ENCODE results near the gene GPR108. TPM values are rescaled to one million over a fixed set of nuclear protein-coding genes. Genes with fewer than 3 reads are reported as not detected.

Gene GPR108
- total RNA-seq, 1 experiment from 2014 or later: 43.0 TPM

DNA sequence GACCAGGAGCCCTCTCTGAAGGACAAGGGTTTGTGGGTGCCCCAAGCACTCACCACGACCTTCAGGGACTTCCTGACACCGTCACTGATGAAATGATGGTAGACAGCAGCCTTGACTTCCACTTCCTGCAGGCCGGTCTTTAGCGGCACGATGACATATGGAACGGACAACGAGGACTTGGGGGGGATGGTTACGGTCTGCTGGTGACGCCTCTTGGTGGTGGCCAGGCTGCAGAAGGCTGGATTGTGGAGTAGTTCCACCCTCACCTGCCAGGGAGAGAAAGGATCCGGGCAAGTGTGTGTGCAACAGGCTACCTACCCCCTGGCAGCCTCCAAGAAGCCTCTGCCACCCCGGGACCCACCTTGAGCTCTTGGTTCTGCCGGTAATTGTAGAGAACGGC is 40.1 kb downstream of the GPR108 start:
- H3K27me3 ChIP-seq (ENCODE audit: control insufficient read depth, insufficient read depth, low read length): no peaks in the 10 kb centered on the region
- TF ChIP-seq, protein P1, sequence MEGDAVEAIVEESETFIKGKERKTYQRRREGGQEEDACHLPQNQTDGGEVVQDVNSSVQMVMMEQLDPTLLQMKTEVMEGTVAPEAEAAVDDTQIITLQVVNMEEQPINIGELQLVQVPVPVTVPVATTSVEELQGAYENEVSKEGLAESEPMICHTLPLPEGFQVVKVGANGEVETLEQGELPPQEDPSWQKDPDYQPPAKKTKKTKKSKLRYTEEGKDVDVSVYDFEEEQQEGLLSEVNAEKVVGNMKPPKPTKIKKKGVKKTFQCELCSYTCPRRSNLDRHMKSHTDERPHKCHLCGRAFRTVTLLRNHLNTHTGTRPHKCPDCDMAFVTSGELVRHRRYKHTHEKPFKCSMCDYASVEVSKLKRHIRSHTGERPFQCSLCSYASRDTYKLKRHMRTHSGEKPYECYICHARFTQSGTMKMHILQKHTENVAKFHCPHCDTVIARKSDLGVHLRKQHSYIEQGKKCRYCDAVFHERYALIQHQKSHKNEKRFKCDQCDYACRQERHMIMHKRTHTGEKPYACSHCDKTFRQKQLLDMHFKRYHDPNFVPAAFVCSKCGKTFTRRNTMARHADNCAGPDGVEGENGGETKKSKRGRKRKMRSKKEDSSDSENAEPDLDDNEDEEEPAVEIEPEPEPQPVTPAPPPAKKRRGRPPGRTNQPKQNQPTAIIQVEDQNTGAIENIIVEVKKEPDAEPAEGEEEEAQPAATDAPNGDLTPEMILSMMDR (IDR thresholded peaks at IDR 0.05): no peak
- TF ChIP-seq POLR2AphosphoS5 (IDR thresholded peaks at IDR 0.05; ENCODE audit: low read depth, low read length) (no peak), TCF7L2 (IDR thresholded peaks at IDR 0.05; ENCODE audit: low read depth, low read length) (no peak), SIN3A (IDR thresholded peaks at IDR 0.05; ENCODE audit: borderline replicate concordance, insufficient read depth, low read depth, low read length) (no peak)
- TF ChIP-seq, protein P2, sequence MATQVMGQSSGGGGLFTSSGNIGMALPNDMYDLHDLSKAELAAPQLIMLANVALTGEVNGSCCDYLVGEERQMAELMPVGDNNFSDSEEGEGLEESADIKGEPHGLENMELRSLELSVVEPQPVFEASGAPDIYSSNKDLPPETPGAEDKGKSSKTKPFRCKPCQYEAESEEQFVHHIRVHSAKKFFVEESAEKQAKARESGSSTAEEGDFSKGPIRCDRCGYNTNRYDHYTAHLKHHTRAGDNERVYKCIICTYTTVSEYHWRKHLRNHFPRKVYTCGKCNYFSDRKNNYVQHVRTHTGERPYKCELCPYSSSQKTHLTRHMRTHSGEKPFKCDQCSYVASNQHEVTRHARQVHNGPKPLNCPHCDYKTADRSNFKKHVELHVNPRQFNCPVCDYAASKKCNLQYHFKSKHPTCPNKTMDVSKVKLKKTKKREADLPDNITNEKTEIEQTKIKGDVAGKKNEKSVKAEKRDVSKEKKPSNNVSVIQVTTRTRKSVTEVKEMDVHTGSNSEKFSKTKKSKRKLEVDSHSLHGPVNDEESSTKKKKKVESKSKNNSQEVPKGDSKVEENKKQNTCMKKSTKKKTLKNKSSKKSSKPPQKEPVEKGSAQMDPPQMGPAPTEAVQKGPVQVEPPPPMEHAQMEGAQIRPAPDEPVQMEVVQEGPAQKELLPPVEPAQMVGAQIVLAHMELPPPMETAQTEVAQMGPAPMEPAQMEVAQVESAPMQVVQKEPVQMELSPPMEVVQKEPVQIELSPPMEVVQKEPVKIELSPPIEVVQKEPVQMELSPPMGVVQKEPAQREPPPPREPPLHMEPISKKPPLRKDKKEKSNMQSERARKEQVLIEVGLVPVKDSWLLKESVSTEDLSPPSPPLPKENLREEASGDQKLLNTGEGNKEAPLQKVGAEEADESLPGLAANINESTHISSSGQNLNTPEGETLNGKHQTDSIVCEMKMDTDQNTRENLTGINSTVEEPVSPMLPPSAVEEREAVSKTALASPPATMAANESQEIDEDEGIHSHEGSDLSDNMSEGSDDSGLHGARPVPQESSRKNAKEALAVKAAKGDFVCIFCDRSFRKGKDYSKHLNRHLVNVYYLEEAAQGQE (IDR thresholded peaks at IDR 0.05; ENCODE audit: insufficient read depth in 1 of 2, low read depth in 2 of 2, low read length in 1 of 2): no peak
- intact Hi-C loops (cut with micrococcal nuclease; ENCODE audit: unreplicated experiment): no loop called here
- no TSS peak for BruUV-seq (replicated peaks)
- H3K4me1 ChIP-seq (ENCODE audit: control insufficient read depth, insufficient read depth, low read length): no peaks in the 10 kb centered on the region
- H3K4me3 ChIP-seq (ENCODE audit: low read depth in 2 of 2, low read length in 2 of 2): no peak overlapping the region
- no peak overlapping the region for H3K27ac ChIP-seq (ENCODE audit: low read length)
- H3K9me3 ChIP-seq (ENCODE audit: control insufficient read depth, insufficient read depth, low read depth, low read length): no peaks in the 10 kb centered on the region
- H3K36me3 ChIP-seq (ENCODE audit: control insufficient read depth, insufficient read depth, low read length): no peaks in the 10 kb centered on the region
- in situ Hi-C loops (cut with HindIII; ENCODE audit: low pct_unique_long_range_greater_than_20kb, low sequenced_read_pairs): no loop called here
- POLR2A ChIA-PET: interaction anchor here (0.6 kb wide), 1 partner anchor 660 kb away, joined by 6 read pairs; no protein-coding TSS in a partner anchor
- CTCF ChIA-PET: no interaction called here
- ATAC-seq: no peak
- DNase-seq (ENCODE audit: low read depth, low spot score): no peak

DNA sequence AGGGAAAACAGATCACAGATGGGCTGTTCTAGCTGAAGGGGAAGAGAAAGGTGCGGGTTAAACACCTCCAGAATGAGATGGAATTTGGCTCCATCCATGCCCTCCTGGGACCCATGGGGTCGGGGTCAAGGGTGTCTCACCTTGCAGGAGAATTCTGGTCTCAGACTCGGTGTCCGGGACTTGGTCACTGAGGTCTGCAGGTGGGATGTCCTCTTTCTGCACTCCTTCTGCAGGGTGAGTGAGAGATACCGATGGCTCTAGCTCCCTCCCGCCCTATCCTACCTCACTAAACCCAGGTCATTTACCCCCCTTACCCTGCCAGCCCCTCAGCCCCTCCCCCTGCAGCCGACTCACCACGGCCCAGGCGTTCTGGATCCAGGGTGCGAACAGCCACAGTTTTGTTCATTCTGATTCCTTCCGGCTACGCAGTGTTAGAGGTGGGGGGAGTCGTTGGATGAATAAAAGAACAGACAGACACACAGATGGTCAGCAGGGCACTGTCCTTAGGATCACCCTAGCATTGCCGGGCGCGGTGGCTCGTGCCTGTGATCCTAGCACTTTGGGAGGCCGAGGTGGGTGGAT is 41.0 kb downstream of the GPR108 start:
- in situ Hi-C loops (cut with HindIII; ENCODE audit: low pct_unique_long_range_greater_than_20kb, low sequenced_read_pairs): no loop called here
- POLR2A ChIA-PET: no interaction called here

More for the DNA sequence above, 41.0 kb downstream of the GPR108 start:
- Histone ChIP-seq H3K27me3 (ENCODE audit: control insufficient read depth, insufficient read depth, low read length) (no peaks in the 10 kb centered on the region), H3K27ac (ENCODE audit: low read length) (no peak overlapping the region), H3K4me1 (ENCODE audit: control insufficient read depth, insufficient read depth, low read length) (no peaks in the 10 kb centered on the region), H3K36me3 (ENCODE audit: control insufficient read depth, insufficient read depth, low read length) (no peaks in the 10 kb centered on the region), H3K4me3 (ENCODE audit: low read depth in 2 of 2, low read length in 2 of 2) (no peak overlapping the region), H3K9me3 (ENCODE audit: control insufficient read depth, insufficient read depth, low read depth, low read length) (no peaks in the 10 kb centered on the region)
- ATAC-seq (no peak), DNase-seq (ENCODE audit: low read depth, low spot score) (no peak)
- CTCF ChIA-PET: no interaction called here
- BruUV-seq (replicated peaks): no TSS peak
- intact Hi-C loops (cut with micrococcal nuclease; ENCODE audit: unreplicated experiment): no loop called here
- TF ChIP-seq, protein P2 (IDR thresholded peaks at IDR 0.05; ENCODE audit: insufficient read depth in 1 of 2, low read depth in 2 of 2, low read length in 1 of 2): no peak
- no peak for TF ChIP-seq TCF7L2 (IDR thresholded peaks at IDR 0.05; ENCODE audit: low read depth, low read length)
- TF ChIP-seq, protein P1 (IDR thresholded peaks at IDR 0.05): no peak
